ENCODE results near the gene ARHGAP24.
A peak's percentile ranks its signal among the peaks of the same experiment; 100 is the strongest.

The ARHGAP24 gene

GRCh38 chr4:85979276-85979675, 504.3 kb downstream of the ARHGAP24 start:
- TF ChIP-seq EZH2 (optimal IDR thresholded peaks at IDR 0.05; ENCODE audit: low read depth, low read length), result no peak
- no peak for TF ChIP-seq EZH2phosphoT487 (IDR thresholded peaks at IDR 0.05; ENCODE audit: low read length)
- TF ChIP-seq CTCF (IDR thresholded peaks at IDR 0.05; ENCODE audit: low read length), result no peak
- H3K9me2 ChIP-seq (replicated peaks; ENCODE audit: insufficient read depth, low read length), result no peaks in the 10 kb centered on the region
- peak; percentile 85 for DNase-seq
- no peaks in the 10 kb centered on the region for H3K36me3 ChIP-seq (replicated peaks; ENCODE audit: insufficient read depth, low read length)
- H3K4me3 ChIP-seq (ENCODE audit: low read length), result peak overlapping the region; percentile 12; the same call in 1 of the 2 replicates
- H3K79me2 ChIP-seq (ENCODE audit: low read length), result no peaks in the 10 kb centered on the region
- H3K9ac ChIP-seq (ENCODE audit: low read length), result no peak overlapping the region
- H3K27ac ChIP-seq (ENCODE audit: low read length), result no peak overlapping the region
- H3K9me3 ChIP-seq (replicated peaks; ENCODE audit: insufficient read depth, low read length), result no peaks in the 10 kb centered on the region
- peak overlapping the region; percentile 57 for H3K4me2 ChIP-seq (ENCODE audit: low read depth, low read length)
- H3F3A ChIP-seq (ENCODE audit: insufficient read depth, low read length), result peaks cover 8% of the 10 kb centered on the region; the same call in 1 of the 2 replicates
- H3K4me1 ChIP-seq (ENCODE audit: low read length), result peaks cover 10% of the 10 kb centered on the region
- H2AFZ ChIP-seq (ENCODE audit: low read length), result no peak overlapping the region
- no peaks in the 10 kb centered on the region for H4K20me1 ChIP-seq (ENCODE audit: insufficient read depth, low read length)
- no peaks in the 10 kb centered on the region for H3K27me3 ChIP-seq (replicated peaks; ENCODE audit: insufficient read depth, low read length)

DNA sequence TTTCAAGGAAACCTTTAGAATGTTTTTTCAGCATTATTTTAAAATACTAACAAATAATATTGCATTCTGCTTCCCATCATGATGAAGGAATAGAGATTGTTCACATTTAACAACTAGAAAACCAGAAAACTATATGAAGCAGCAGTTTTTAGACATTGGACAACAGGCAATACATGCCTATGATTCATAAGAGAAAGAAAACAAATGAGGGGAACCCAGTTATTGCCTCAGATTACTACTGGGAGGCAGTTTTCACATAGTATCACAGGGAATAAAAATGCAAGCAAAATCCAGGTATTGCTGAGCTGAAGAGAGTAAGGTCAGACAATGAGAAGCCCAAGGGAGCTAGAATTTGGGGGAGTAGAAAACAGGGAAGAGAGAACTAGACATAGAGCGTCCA, 511.3 kb downstream of the ARHGAP24 start:
- Histone ChIP-seq H3K36me3 (replicated peaks; ENCODE audit: insufficient read depth, low read length) (no peaks in the 10 kb centered on the region), H3K27ac (ENCODE audit: low read length) (no peak overlapping the region), H3K9me2 (replicated peaks; ENCODE audit: insufficient read depth, low read length) (no peaks in the 10 kb centered on the region), H3K9me3 (replicated peaks; ENCODE audit: insufficient read depth, low read length) (no peaks in the 10 kb centered on the region), H3K4me3 (ENCODE audit: low read length) (no peak overlapping the region), H3K9ac (ENCODE audit: low read length) (no peak overlapping the region), H3K4me1 (ENCODE audit: low read length) (no peaks in the 10 kb centered on the region), H2AFZ (ENCODE audit: low read length) (no peak overlapping the region), H3F3A (ENCODE audit: insufficient read depth, low read length) (no peaks in the 10 kb centered on the region), H3K4me2 (ENCODE audit: low read depth, low read length) (no peak overlapping the region), H3K79me2 (ENCODE audit: low read length) (no peaks in the 10 kb centered on the region), H3K27me3 (replicated peaks; ENCODE audit: insufficient read depth, low read length) (no peaks in the 10 kb centered on the region), H4K20me1 (ENCODE audit: insufficient read depth, low read length) (no peaks in the 10 kb centered on the region)
- TF ChIP-seq CTCF (IDR thresholded peaks at IDR 0.05; ENCODE audit: low read length), result no peak
- TF ChIP-seq EZH2phosphoT487 (IDR thresholded peaks at IDR 0.05; ENCODE audit: low read length), result no peak
- no peak for TF ChIP-seq EZH2 (optimal IDR thresholded peaks at IDR 0.05; ENCODE audit: low read depth, low read length)
- no peak for DNase-seq

GRCh38 chr4:85993641-85994040, 518.7 kb downstream of the ARHGAP24 start:
- TF ChIP-seq CTCF (IDR thresholded peaks at IDR 0.05; ENCODE audit: low read length), result no peak
- no peak for TF ChIP-seq EZH2phosphoT487 (IDR thresholded peaks at IDR 0.05; ENCODE audit: low read length)
- no peak for TF ChIP-seq EZH2 (optimal IDR thresholded peaks at IDR 0.05; ENCODE audit: low read depth, low read length)
- Histone ChIP-seq H3K4me2 (ENCODE audit: low read depth, low read length) (no peak overlapping the region), H3K79me2 (ENCODE audit: low read length) (no peaks in the 10 kb centered on the region), H3K4me1 (ENCODE audit: low read length) (peaks cover 4% of the 10 kb centered on the region; the same call in 1 of the 2 replicates), H3F3A (ENCODE audit: insufficient read depth, low read length) (no peaks in the 10 kb centered on the region), H3K36me3 (replicated peaks; ENCODE audit: insufficient read depth, low read length) (no peaks in the 10 kb centered on the region), H3K9me3 (replicated peaks; ENCODE audit: insufficient read depth, low read length) (no peaks in the 10 kb centered on the region), H2AFZ (ENCODE audit: low read length) (no peak overlapping the region), H4K20me1 (ENCODE audit: insufficient read depth, low read length) (no peaks in the 10 kb centered on the region), H3K9ac (ENCODE audit: low read length) (no peak overlapping the region), H3K27ac (ENCODE audit: low read length) (no peak overlapping the region), H3K4me3 (ENCODE audit: low read length) (no peak overlapping the region), H3K9me2 (replicated peaks; ENCODE audit: insufficient read depth, low read length) (no peaks in the 10 kb centered on the region), H3K27me3 (replicated peaks; ENCODE audit: insufficient read depth, low read length) (no peaks in the 10 kb centered on the region)
- no peak for DNase-seq

Data from MM.1S (cell line).